Ishikawa (cell line): ENCODE results near the gene TMIGD1.

Experiments used
- CEBPB ChIP-seq: IDR thresholded peaks from 2 replicates; pipeline ENCODE4 v1.6.1; 2012
- CREB1 ChIP-seq: IDR thresholded peaks from 2 replicates; pipeline ENCODE4 v1.6.1; 2012; ENCODE audit warnings: low read depth
- EGR1 ChIP-seq: IDR thresholded peaks from 2 replicates; pipeline ENCODE4 v1.6.1; 2012
- EP300 ChIP-seq: IDR thresholded peaks from 2 replicates; pipeline ENCODE4 v1.6.1; 2012; ENCODE audit warnings: borderline replicate concordance
- FOXM1 ChIP-seq: IDR thresholded peaks from 2 replicates; pipeline ENCODE4 v1.6.1; 2012; ENCODE audit warnings: low read depth, borderline replicate concordance
- MAX ChIP-seq: IDR thresholded peaks from 2 replicates; pipeline ENCODE4 v1.6.1; 2012
- NFIC ChIP-seq: IDR thresholded peaks from 2 replicates; pipeline ENCODE4 v1.6.1; 2012
- TEAD4 ChIP-seq: IDR thresholded peaks from 2 replicates; pipeline ENCODE4 v1.6.1; 2012
- USF1 ChIP-seq: IDR thresholded peaks from 2 replicates; pipeline ENCODE4 v1.6.1; 2012
- YY1 ChIP-seq: IDR thresholded peaks from 2 replicates; pipeline ENCODE4 v1.6.1; 2012; ENCODE audit warnings: low read depth
- ZBTB7A ChIP-seq: IDR thresholded peaks from 2 replicates; pipeline ENCODE4 v1.6.1; 2012; ENCODE audit warnings: low read depth

- TF ChIP-seq YY1 (no peak), CREB1 (no peak), FOXM1 (no peak), NFIC (no peak), CEBPB (no peak), MAX (no peak), EP300 (no peak), EGR1 (no peak), TEAD4 (no peak), ZBTB7A (no peak), USF1 (no peak)
These were observed 564 bp upstream of the TMIGD1 start for GRCh38 chr17:30334421-30334820.
